ENCODE results near the gene CATSPERB.

- TF ChIP-seq, protein P1, sequence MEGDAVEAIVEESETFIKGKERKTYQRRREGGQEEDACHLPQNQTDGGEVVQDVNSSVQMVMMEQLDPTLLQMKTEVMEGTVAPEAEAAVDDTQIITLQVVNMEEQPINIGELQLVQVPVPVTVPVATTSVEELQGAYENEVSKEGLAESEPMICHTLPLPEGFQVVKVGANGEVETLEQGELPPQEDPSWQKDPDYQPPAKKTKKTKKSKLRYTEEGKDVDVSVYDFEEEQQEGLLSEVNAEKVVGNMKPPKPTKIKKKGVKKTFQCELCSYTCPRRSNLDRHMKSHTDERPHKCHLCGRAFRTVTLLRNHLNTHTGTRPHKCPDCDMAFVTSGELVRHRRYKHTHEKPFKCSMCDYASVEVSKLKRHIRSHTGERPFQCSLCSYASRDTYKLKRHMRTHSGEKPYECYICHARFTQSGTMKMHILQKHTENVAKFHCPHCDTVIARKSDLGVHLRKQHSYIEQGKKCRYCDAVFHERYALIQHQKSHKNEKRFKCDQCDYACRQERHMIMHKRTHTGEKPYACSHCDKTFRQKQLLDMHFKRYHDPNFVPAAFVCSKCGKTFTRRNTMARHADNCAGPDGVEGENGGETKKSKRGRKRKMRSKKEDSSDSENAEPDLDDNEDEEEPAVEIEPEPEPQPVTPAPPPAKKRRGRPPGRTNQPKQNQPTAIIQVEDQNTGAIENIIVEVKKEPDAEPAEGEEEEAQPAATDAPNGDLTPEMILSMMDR (conservative IDR thresholded peaks at IDR 0.05; ENCODE audit: low read depth in 2 of 2): no peak
- TF ChIP-seq, protein P2, sequence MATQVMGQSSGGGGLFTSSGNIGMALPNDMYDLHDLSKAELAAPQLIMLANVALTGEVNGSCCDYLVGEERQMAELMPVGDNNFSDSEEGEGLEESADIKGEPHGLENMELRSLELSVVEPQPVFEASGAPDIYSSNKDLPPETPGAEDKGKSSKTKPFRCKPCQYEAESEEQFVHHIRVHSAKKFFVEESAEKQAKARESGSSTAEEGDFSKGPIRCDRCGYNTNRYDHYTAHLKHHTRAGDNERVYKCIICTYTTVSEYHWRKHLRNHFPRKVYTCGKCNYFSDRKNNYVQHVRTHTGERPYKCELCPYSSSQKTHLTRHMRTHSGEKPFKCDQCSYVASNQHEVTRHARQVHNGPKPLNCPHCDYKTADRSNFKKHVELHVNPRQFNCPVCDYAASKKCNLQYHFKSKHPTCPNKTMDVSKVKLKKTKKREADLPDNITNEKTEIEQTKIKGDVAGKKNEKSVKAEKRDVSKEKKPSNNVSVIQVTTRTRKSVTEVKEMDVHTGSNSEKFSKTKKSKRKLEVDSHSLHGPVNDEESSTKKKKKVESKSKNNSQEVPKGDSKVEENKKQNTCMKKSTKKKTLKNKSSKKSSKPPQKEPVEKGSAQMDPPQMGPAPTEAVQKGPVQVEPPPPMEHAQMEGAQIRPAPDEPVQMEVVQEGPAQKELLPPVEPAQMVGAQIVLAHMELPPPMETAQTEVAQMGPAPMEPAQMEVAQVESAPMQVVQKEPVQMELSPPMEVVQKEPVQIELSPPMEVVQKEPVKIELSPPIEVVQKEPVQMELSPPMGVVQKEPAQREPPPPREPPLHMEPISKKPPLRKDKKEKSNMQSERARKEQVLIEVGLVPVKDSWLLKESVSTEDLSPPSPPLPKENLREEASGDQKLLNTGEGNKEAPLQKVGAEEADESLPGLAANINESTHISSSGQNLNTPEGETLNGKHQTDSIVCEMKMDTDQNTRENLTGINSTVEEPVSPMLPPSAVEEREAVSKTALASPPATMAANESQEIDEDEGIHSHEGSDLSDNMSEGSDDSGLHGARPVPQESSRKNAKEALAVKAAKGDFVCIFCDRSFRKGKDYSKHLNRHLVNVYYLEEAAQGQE (IDR thresholded peaks at IDR 0.05; ENCODE audit: unreplicated experiment): no peak
- TF ChIP-seq JUNB (IDR thresholded peaks at IDR 0.05; ENCODE audit: unreplicated experiment) (no peak), ZNF331 (CRISPR knock-in tag; IDR thresholded peaks at IDR 0.05; ENCODE audit: low read depth) (no peak), EZH2 (IDR thresholded peaks at IDR 0.05; ENCODE audit: low read depth, unreplicated experiment) (no peak), EZH2phosphoT487 (IDR thresholded peaks at IDR 0.05; ENCODE audit: unreplicated experiment) (no peak), POLR2AphosphoS5 (IDR thresholded peaks at IDR 0.05; ENCODE audit: low read depth) (no peak), NANOG (IDR thresholded peaks at IDR 0.05; ENCODE audit: borderline replicate concordance) (no peak), ZNF462 (CRISPR knock-in tag; IDR thresholded peaks at IDR 0.05) (no peak)
Measured at GRCh38 chr14:91708795-91709194, 23.1 kb downstream of the CATSPERB start.

Measured in GM23338 (cell line).